HG03354 (cell line): ENCODE measurements around the gene GREB1.

Source experiments
- ATAC-seq: cut with Tn5 transposase; IDR thresholded peaks from one replicate; pipeline ENCODE4 v1.9.1; 2021; ENCODE audit warnings: mild to moderate bottlenecking; ENCODE audit not compliant: unreplicated experiment, poor library complexity, severe bottlenecking

Gene GREB1, protein sequence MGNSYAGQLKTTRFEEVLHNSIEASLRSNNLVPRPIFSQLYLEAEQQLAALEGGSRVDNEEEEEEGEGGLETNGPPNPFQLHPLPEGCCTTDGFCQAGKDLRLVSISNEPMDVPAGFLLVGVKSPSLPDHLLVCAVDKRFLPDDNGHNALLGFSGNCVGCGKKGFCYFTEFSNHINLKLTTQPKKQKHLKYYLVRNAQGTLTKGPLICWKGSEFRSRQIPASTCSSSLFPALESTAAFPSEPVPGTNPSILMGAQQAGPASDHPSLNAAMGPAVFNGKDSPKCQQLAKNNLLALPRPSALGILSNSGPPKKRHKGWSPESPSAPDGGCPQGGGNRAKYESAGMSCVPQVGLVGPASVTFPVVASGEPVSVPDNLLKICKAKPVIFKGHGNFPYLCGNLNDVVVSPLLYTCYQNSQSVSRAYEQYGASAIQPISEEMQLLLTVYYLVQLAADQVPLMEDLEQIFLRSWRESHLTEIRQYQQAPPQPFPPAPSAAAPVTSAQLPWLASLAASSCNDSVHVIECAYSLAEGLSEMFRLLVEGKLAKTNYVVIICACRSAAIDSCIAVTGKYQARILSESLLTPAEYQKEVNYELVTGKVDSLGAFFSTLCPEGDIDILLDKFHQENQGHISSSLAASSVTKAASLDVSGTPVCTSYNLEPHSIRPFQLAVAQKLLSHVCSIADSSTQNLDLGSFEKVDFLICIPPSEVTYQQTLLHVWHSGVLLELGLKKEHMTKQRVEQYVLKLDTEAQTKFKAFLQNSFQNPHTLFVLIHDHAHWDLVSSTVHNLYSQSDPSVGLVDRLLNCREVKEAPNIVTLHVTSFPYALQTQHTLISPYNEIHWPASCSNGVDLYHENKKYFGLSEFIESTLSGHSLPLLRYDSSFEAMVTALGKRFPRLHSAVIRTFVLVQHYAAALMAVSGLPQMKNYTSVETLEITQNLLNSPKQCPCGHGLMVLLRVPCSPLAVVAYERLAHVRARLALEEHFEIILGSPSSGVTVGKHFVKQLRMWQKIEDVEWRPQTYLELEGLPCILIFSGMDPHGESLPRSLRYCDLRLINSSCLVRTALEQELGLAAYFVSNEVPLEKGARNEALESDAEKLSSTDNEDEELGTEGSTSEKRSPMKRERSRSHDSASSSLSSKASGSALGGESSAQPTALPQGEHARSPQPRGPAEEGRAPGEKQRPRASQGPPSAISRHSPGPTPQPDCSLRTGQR (N-terminal part only)

DNA sequence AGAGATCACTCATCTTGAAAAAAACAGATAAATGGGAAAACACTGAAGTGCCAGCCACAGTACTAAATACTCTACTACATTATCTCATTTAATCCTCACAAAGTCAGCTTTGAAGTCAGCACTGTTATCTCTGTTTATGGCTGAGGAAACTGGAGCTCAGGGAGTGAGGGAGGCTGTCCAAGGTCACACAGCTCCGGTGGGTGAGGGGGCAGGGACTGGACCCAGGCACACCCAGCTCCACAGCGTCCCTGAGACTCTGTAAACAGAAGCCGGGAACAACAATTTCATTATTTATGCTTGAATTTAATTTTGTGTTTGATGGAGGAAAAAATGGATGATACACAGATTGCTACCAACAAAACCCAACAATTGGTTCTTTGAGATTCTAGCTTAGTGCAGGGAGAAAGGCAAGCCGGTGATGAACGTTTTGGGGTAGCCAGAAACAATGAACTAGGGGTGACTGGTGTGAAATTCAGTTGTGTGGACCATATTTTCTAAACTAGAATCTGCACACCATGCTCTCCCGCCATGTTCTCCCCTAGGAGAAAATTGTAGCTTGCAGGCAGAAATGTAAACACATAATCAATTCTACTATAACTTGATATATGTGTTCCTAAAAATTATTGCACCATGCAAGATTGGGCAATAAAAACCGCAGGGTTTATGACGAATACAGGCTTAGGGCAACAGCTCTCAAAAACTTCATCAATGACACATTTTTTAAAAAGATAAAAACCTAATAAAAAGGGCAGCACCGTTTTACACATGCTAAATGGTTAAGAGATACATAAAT is at the start of gene GREB1:
TSS of gene GREB1 (plus strand) at position 768 of the 793 bp plus-strand sequence. CDS start 22,570 bp downstream, outside the sequence.
- no peak for ATAC-seq

DNA sequence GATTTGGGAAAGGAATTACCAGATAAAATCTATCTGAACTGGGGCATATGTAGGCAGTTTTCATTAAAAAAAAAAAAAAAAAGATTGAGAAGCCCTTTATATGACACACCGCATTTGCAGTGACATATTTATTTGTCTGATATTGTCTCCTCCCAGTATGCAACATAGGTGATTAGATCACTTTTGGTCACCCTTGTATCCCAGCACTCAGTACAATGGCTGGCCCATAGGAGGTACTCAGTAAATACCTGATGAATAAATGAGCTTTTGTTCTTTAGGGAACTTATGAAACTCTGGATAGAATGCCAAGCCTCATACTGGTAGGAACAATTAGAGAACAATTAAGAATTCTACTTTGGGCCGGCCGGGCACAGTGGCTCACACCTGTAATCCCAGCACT is 45.0 kb upstream of the GREB1 start:
- ATAC-seq, result no peak

DNA sequence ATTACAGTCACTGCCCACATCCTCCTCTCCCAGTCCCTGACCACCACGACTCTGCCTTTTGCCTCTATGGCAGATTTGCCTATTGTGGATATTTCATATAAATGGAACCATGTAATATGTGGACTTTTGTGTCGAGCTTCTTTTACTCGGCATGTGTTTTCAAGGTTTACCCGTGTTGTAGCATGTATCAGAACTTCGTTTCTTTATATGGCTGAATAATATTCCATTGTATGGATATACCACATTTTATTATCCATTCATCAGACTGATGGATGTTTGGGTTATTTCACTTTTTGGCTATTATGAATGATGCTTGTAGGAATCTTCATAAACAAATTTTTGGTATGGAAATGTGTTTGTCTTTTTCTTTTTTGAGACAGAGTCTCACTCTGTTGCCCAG is 43.7 kb upstream of the GREB1 start:
- ATAC-seq, result no peak

DNA sequence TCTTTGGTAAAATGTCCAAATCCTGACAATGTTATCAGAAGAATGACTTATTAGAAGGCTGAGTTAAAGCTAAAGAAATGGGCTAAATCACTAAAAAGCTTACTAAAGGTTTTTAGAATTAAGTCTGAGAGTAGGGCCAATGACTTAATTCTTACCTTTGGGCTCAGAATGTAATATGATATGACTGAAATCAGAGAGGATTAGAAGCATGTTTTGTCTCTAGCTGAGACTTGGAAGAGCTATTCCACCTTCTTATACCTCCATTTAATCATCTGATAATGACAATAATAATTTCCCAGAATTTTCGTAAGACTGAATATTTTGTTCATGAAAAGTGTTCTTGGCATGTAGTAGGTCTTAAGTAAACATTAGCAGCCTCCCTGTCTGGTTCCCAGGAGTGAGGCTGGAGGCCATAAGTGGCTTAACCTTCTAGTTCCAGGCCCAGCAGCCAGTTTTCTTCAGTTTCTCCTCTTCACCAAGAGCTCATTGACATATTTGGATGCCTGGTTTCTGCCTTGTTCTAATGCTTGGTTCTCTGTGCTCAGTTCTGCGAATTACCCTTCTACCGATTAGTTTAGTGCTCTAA is 42.4 kb upstream of the GREB1 start:
- no peak for ATAC-seq

DNA sequence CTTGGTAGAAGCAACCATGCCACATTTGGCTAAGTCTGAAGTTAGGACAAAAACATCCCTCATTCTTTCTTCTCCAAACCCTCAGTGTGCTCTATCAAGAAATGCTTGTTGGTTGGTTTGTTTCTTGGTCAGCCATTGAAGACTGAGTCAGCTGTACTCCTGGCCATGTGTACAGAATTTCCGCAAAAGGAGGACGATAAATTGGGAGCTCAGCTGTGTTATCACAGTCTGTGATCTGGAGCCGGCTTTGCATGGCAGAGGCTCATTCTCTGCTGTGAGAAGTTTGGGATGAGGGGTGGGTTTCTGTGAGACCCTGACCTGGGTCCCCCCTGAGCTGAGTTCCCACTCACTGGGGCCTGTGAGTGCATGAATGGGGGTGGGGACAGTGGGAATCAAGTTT is 41.6 kb upstream of the GREB1 start:
- ATAC-seq, result no peak

DNA sequence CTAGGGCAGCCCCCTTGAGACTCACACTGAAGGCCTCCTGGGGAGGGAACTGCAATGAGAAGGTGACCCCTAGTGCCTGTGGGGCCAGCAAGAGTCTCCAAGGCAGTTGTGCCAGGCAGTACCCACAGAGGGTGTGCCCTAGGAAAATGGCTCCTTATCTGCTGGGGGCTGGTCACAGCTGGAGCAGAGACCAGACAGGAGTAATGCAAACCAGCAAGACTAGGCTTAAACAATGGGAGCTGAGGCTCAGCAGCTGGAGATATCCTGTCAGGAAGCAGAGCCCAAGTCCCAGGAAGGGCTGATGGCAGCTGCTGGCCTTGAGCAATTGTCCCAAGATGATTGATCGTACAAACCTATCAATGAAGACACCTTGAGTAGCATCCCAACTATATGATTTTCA is 41.1 kb upstream of the GREB1 start:
- no peak for ATAC-seq

DNA sequence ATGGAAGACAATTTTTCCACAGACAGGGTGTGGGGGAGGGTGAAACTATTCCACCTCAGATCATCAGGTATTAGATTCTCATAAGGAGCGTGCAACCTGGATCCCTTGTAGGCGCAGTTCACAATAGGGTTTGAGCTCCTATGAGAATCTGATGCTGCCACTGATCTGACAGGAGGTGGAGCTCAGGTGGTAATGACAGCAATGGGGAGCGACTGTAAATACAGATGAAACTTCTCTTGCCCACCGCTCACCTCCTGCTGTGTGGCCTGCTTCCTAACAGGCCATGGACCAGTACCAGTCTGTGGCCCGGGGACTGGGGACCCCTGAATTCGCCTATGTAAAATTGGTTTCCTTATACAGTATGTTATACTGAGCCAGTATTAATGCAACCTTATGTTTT is 40.6 kb upstream of the GREB1 start:
- ATAC-seq, result no peak

DNA sequence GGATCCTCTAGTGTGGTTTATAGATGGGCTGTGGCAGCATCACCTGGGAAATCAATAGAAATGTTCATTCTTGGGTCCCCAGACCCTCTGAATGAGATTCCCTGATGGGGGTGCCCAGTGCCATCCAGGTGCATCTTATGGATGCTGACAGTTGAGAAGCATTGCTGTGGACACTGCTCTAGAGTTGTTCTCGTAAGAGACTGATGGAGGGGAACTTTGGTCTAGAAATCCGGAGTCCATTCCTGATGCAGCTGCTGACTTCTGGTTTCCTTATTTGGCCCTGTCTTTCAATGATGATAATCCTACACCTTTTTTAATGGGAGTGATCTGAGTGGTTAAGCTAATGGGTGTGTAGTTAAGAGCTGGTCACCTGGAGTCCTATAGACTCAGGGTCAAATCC is 39.5 kb upstream of the GREB1 start:
- no peak for ATAC-seq

DNA sequence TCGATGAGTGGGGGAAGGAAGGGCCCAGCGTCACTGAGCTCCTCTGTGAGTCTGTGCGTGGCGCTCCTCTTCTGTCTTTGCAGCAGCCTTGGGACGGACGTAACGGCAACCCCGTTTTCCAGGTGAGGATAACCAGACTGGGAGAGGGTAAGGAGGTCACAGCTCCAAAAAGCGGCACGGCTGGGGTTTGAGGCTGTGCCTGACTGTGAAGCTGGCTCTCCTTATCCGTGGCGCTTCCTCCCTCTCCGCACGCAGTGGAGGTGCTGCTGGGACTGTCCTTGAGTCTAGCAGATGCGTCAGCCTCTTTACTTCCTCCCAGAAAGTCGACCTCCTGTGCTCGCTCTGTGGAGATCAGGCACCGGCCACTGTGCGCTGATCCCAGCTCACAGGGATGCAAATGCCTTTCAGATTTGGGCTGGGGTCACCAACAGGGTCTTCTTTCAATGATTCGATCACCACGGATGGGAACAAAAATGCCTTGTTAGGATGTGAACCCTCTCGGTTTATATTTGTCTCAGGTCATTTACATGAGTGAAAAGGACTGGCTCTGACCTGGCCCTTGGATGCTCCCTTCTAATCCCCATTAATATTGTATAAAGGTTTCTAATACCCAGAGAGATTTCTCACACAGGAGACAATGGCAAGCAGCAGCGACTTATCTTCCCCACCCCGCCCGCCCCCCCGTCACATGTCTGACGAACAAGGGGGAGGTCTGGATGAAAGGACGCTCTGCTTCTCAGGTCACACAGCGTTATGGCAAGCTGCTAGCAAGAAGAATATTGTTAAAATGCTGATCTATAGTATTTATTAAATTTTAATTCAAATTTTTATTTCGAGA is 37.8 kb upstream of the GREB1 start:
- no peak for ATAC-seq

DNA sequence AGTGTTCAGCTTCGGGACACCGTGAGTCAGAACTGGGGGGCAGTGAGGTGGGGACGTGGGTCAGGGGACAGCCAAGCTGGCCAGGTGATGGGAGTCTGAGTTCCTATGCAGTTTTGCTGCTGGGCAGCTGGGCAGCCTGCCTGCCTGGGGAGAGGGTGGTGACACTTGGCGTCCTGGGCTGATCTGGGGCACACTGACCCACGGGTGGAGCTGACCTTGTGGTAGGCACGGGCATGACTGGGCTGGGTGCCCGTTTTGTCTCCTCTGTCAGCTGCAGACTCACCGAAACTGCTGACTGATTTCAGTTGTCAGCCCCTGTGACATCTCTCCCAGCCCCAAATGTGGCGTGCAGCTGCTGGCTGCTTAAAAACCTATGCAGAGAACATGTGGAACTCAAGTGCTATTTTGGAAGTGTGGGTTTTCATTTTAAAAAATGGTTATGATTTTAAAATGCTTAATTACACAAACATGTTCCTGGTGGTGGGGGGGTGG is 35.3 kb upstream of the GREB1 start:
- peak; percentile 81 for ATAC-seq

DNA sequence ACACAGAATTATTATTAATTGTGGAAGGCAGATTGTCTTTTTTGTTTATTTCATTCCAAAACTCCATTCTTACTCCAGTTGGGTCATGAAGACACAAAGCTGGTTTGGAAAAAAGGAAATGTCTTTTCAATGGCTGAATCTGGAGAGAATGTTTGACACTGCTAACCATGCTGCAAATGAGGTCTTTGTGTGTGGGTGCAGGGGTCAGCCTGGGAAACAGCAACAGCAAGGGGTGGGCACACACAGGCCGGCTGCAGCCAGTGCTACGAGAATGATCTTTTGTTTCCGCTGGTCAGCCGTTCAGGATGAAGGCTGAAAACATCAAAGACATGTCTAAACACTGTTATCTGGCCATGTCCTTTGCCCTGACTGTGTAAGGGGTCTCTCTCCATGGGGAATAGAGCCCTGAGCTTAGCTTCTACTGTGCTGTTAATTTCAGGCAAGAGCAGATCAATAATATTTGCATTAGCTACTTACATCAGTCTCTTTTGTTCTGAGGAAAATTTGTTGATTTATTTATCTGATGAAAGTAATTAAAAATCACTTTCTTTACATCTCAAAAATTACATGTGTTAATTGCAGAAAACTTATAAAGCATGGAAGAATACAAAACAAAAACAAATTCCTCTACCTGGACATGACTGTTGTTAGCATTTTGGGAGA is 34.6 kb upstream of the GREB1 start:
- no peak for ATAC-seq

DNA sequence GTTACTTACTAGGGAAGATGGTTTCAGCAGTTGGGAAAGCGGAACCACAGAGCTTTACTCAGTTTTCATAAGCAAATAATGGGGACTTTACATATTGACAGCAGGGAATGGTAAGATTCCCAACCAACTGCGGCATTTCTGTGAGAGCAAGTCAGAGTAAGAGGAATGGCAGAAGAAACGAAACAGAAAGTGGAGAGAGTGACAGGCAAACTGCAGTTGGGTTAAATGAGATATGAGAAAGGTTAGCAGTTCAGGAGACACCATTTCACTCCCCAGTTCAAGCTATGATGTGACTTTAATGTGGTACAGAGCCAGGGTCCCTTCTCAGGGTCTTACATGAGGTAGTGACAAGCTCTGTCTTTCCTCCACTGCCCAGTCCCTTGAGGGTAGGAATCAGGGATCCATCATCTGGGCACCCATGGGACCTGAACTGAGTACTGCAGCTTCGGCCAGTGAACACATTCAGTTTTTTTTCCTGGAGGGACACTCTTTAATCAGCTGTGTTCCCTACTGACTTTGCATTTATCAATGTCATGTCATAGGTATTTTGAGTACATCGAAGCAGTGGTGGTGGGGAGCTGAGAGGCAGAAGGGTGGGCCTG is 33.0 kb upstream of the GREB1 start:
- ATAC-seq, result peak; percentile 49

DNA sequence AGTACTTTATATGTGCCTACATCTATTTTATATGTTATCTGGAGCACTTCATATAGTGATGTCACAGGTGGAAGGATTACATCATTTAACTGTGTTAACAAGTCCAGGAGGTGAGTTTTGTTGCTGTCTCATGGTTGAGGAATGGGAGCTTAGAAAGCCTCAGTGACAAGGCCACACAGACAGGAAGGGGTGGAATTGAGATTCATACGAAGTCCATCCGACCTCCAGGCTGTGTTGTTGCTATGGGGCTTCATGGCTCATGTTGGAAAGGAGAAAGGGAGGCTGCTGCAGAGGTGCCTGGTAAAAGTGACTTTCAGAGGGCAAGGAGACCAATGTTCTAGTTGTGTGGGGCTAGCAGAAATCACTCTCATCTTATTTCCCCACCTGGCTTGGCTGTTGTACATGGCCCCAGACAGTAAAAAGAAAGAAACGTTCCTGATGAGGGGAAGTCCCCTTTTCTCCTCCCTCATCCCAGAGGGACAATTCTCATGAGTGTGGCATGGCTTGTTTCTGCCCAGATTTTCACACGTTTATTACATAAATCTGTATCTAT is 31.0 kb upstream of the GREB1 start:
- ATAC-seq, result no peak

DNA sequence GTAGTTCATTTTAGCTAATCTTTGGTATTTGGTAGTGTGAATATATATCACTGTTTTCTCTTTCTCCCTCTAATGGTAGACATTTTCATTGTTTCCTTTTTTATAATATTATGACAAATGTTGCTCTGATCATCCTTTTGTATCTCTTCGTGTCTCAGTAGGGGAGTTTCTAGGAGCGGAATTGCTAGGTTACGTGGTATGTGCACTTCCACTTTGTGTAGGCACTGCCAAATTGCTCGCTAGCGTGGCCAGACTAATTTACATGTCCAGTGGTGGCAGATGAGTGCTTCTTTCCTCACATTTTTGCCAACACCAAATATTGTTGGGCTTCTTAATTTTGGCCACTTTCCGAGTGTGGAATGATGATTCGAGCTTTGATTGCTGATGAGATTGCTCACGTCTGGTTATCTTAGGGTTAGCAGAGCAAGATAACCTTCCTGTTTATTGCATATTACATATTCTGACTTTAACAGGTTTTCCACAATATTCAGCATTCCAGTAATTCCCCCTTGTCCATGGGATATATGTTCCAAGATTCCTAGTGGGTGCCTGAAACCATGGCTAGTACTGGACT is 30.4 kb upstream of the GREB1 start:
- no peak for ATAC-seq

DNA sequence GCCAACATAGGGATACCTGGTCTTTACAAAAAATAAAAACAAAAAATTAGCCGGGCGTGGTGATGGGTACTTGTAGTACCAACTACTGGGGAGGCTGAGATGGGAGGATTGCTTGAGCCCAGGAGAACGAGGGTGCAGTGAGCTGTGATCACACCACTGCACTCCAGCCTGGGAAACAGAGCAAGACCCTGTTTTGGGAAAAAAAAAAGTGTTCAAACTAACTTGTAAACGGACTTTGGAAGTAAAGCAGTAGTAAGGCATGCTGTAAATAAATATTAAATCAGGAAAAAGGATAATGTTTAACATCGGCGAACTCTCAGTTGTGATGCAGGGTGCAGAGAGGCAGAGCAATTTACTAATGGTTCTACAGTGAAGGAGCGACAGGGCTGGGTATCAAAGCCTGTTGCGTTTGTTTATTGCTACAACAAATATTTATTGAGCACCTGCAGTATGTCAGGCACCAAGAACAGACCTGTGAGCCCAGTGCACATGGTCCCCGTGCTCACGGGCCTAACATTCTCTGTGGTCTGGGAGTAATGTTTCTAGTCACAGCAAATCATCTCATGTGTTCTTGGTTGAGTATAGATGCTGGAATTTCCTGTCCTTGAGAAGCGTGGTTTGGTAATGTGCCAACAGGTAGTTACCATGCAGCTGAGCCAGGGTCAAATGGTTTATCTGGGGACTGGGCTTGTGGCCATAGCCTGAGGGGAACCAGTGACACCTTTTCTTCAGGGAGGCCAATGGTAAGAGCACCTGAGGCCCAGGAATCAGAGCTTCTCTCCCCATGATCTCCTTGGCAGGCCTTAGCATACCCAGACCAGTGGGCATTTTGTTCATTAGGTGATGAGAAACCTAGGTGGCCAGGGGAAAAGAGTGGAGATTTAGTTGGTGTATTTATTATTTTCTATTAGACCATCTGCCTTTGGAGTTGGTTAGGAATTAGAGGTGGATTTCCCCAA is 27.9 kb upstream of the GREB1 start:
- ATAC-seq, result no peak

DNA sequence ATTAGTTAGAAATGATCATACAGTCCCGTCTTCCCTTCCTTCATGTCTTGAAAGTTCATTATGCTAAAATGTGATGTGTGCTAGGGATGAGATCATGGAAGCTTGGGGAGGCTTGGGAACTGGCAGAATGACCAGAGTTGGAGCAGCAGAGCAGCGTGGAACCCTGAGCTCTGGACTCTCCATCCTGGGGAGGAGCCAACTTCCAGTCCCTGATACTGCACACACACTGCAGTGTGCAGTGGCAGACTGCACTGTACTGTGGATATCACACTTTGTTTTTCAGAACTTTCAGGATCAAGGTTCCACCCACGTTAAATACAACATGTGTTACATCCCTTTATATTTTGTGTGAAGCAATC is 27.3 kb upstream of the GREB1 start:
- ATAC-seq, result no peak
